GM18868 (cell line): ENCODE results near the gene SSB.
"Not testable (repeated sequence)": the region's sequence is repeated elsewhere in the genome, so short reads cannot be mapped to it uniquely, and the experiment has no call there.

ENCODE experiments used
- ATAC-seq: cut with Tn5 transposase; IDR thresholded peaks from one replicate; pipeline ENCODE4 v1.9.1; 2021; ENCODE audit warnings: mild to moderate bottlenecking, moderate library complexity; ENCODE audit not compliant: unreplicated experiment

The SSB gene

GRCh38 chr2:169828141-169828811, 29.6 kb downstream of the SSB start:
- ATAC-seq = peak; percentile 29

GRCh38 chr2:169834401-169834800, 35.7 kb downstream of the SSB start:
- no peak for ATAC-seq

- no peak for ATAC-seq
Measured at GRCh38 chr2:169838743-169839489, 40.2 kb downstream of the SSB start.

- no peak for ATAC-seq
Measured at GRCh38 chr2:169839954-169840746, 41.5 kb downstream of the SSB start.

GRCh38 chr2:169840747-169841142, 42.1 kb downstream of the SSB start:
- no peak for ATAC-seq

- ATAC-seq = not testable (repeated sequence)
Measured at GRCh38 chr2:169841625-169842024, 43.0 kb downstream of the SSB start.

- no peak for ATAC-seq
Measured at GRCh38 chr2:169845016-169845415, 46.3 kb downstream of the SSB start.

- not testable (repeated sequence) for ATAC-seq
Measured at GRCh38 chr2:169848959-169849693, 50.5 kb downstream of the SSB start.

GRCh38 chr2:169849710-169850109, 51.0 kb downstream of the SSB start:
- no peak for ATAC-seq

GRCh38 chr2:169853041-169853668, 54.5 kb downstream of the SSB start:
- no peak for ATAC-seq

- ATAC-seq = not testable (repeated sequence)
Measured at GRCh38 chr2:169855281-169856258, 56.9 kb downstream of the SSB start.

GRCh38 chr2:169859423-169859822, 60.8 kb downstream of the SSB start:
- no peak for ATAC-seq

- no peak for ATAC-seq
Measured at GRCh38 chr2:169860149-169860548, 61.5 kb downstream of the SSB start.
